ENCODE results near the gene ESRRA.

Gene ESRRA

GRCh38 chr11:64275031-64275800, 30.1 kb upstream of the ESRRA start:
- DNase-seq: no peak

- DNase-seq: no peak
These were observed 29.5 kb upstream of the ESRRA start for GRCh38 chr11:64275841-64276240.

GRCh38 chr11:64276653-64277431, 28.5 kb upstream of the ESRRA start:
- DNase-seq: no peak

GRCh38 chr11:64278576-64279190, 26.6 kb upstream of the ESRRA start:
- DNase-seq: no peak

- DNase-seq: no peak
These were observed 23.2 kb upstream of the ESRRA start for GRCh38 chr11:64281957-64282770.

GRCh38 chr11:64283092-64283491, 22.2 kb upstream of the ESRRA start:
- DNase-seq: no peak

GRCh38 chr11:64284048-64284961, 21.0 kb upstream of the ESRRA start, which contains the start of gene BAD:
BAD (minus strand) TSS chr11:64284665; CDS start chr11:64284368, 297 bp downstream.
- peak; percentile 89 to 91 for DNase-seq

- DNase-seq: peak; percentile 88 to 90
These were observed 20.1 kb upstream of the ESRRA start, which contains the start of gene GPR137 for GRCh38 chr11:64284962-64285884. GPR137 (plus strand) TSS chr11:64285848; CDS start chr11:64286525, 677 bp downstream.

- no peak for DNase-seq
These were observed 19.2 kb upstream of the ESRRA start for GRCh38 chr11:64285885-64286800.

- DNase-seq: no peak
These were observed 18.5 kb upstream of the ESRRA start for GRCh38 chr11:64286801-64287159.

GRCh38 chr11:64287676-64288352, 17.5 kb upstream of the ESRRA start:
- no peak for DNase-seq

GRCh38 chr11:64288353-64288750, 17.0 kb upstream of the ESRRA start:
- DNase-seq: no peak

GRCh38 chr11:64289002-64289564, 16.2 kb upstream of the ESRRA start:
- DNase-seq: no peak

GRCh38 chr11:64290352-64291261, 14.7 kb upstream of the ESRRA start:
- DNase-seq: no peak

GRCh38 chr11:64291262-64291751, 14.0 kb upstream of the ESRRA start, which contains the start of gene KCNK4:
KCNK4 (plus strand) TSS chr11:64291302; CDS start chr11:64293019, 1,717 bp downstream.
- no peak for DNase-seq

GRCh38 chr11:64291752-64292459, 13.4 kb upstream of the ESRRA start:
- peak in 1 of 2 experiments; percentile 13 for DNase-seq
